OCI-LY7 (cell line): ENCODE results near the gene ANO10.

Experiments
- EZH2phosphoT487 ChIP-seq: fragments of 200-600 bp; sonication (generic); IDR thresholded peaks from 2 replicates; pipeline ENCODE4 v1.6.1; 2018; ENCODE audit warnings: low read depth, borderline replicate concordance, mild to moderate bottlenecking, mixed run types, antibody characterized with exemption, low read length, moderate library complexity, mixed read lengths
- TF ChIP-seq, protein P1 (sequence below): fragments of 200-600 bp; sonication (generic); conservative IDR thresholded peaks from 2 replicates; pipeline ENCODE4 v1.5.1; 2014; ENCODE audit warnings: mild to moderate bottlenecking, antibody characterized with exemption, low read length, moderate library complexity, mixed read lengths

GRCh38 chr3:43323541-43323940, 298.3 kb downstream of the ANO10 start:
- TF ChIP-seq, protein P1, sequence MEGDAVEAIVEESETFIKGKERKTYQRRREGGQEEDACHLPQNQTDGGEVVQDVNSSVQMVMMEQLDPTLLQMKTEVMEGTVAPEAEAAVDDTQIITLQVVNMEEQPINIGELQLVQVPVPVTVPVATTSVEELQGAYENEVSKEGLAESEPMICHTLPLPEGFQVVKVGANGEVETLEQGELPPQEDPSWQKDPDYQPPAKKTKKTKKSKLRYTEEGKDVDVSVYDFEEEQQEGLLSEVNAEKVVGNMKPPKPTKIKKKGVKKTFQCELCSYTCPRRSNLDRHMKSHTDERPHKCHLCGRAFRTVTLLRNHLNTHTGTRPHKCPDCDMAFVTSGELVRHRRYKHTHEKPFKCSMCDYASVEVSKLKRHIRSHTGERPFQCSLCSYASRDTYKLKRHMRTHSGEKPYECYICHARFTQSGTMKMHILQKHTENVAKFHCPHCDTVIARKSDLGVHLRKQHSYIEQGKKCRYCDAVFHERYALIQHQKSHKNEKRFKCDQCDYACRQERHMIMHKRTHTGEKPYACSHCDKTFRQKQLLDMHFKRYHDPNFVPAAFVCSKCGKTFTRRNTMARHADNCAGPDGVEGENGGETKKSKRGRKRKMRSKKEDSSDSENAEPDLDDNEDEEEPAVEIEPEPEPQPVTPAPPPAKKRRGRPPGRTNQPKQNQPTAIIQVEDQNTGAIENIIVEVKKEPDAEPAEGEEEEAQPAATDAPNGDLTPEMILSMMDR: no peak
- TF ChIP-seq EZH2phosphoT487: no peak
